ENCODE data around the gene ZNF213.
A peak's percentile ranks its signal among the peaks of the same experiment; 100 is the strongest.

ZNF213 gene

GRCh38 chr16:3173892-3174617 lies 39.2 kb downstream of the ZNF213 start:
- H3K4me3 ChIP-seq (ENCODE audit: low read length), result peak overlapping the region; percentile 51
- H3K9me3 ChIP-seq (replicated peaks; ENCODE audit: insufficient read depth, low read length), result no peaks in the 10 kb centered on the region
- H3K4me1 ChIP-seq (ENCODE audit: low read length), result peaks cover 24% of the 10 kb centered on the region
- H2AFZ ChIP-seq (ENCODE audit: low read length), result peak overlapping the region; percentile 61
- peak overlapping the region; percentile 82 for H3K4me2 ChIP-seq (ENCODE audit: low read depth, low read length)
- no peaks in the 10 kb centered on the region for H3K36me3 ChIP-seq (replicated peaks; ENCODE audit: insufficient read depth, low read length)
- H3F3A ChIP-seq (ENCODE audit: insufficient read depth, low read length), result peaks cover 37% of the 10 kb centered on the region
- H4K20me1 ChIP-seq (ENCODE audit: insufficient read depth, low read length), result no peaks in the 10 kb centered on the region
- DNase-seq, result peak; percentile 87
- peak overlapping the region; percentile 78 for H3K27ac ChIP-seq (ENCODE audit: low read length)
- H3K79me2 ChIP-seq (ENCODE audit: low read length), result no peaks in the 10 kb centered on the region
- H3K9ac ChIP-seq (ENCODE audit: low read length), result peak overlapping the region; percentile 57
- no peak for TF ChIP-seq EZH2phosphoT487 (IDR thresholded peaks at IDR 0.05; ENCODE audit: low read length)
- peak; percentile 52 for TF ChIP-seq CTCF (IDR thresholded peaks at IDR 0.05; ENCODE audit: low read length)
- peaks cover 65% of the 10 kb centered on the region for H3K27me3 ChIP-seq (replicated peaks; ENCODE audit: insufficient read depth, low read length)
- H3K9me2 ChIP-seq (replicated peaks; ENCODE audit: insufficient read depth, low read length), result no peaks in the 10 kb centered on the region

- Histone ChIP-seq H4K20me1 (ENCODE audit: insufficient read depth, low read length) (no peaks in the 10 kb centered on the region), H3K27me3 (replicated peaks; ENCODE audit: insufficient read depth, low read length) (peaks cover 65% of the 10 kb centered on the region), H3K27ac (ENCODE audit: low read length) (peak overlapping the region; percentile 78; the same call in 1 of the 2 replicates), H3K9me3 (replicated peaks; ENCODE audit: insufficient read depth, low read length) (no peaks in the 10 kb centered on the region), H3F3A (ENCODE audit: insufficient read depth, low read length) (peaks cover 37% of the 10 kb centered on the region), H3K4me3 (ENCODE audit: low read length) (peak overlapping the region; percentile 51; the same call in 1 of the 2 replicates), H3K9ac (ENCODE audit: low read length) (peak overlapping the region; percentile 57; the same call in 1 of the 2 replicates), H3K9me2 (replicated peaks; ENCODE audit: insufficient read depth, low read length) (no peaks in the 10 kb centered on the region), H2AFZ (ENCODE audit: low read length) (no peak overlapping the region), H3K36me3 (replicated peaks; ENCODE audit: insufficient read depth, low read length) (no peaks in the 10 kb centered on the region), H3K4me2 (ENCODE audit: low read depth, low read length) (peak overlapping the region; percentile 82), H3K4me1 (ENCODE audit: low read length) (peaks cover 24% of the 10 kb centered on the region), H3K79me2 (ENCODE audit: low read length) (no peaks in the 10 kb centered on the region)
- TF ChIP-seq EZH2phosphoT487 (IDR thresholded peaks at IDR 0.05; ENCODE audit: low read length) (no peak), CTCF (IDR thresholded peaks at IDR 0.05; ENCODE audit: low read length) (no peak), EZH2 (optimal IDR thresholded peaks at IDR 0.05; ENCODE audit: low read depth, low read length) (no peak)
- DNase-seq, result no peak
These were observed 39.9 kb downstream of the ZNF213 start for GRCh38 chr16:3174618-3175148.

- TF ChIP-seq EZH2phosphoT487 (IDR thresholded peaks at IDR 0.05; ENCODE audit: low read length) (no peak), CTCF (IDR thresholded peaks at IDR 0.05; ENCODE audit: low read length) (no peak), EZH2 (optimal IDR thresholded peaks at IDR 0.05; ENCODE audit: low read depth, low read length) (no peak)
- no peaks in the 10 kb centered on the region for H3K36me3 ChIP-seq (replicated peaks; ENCODE audit: insufficient read depth, low read length)
- H3K4me2 ChIP-seq (ENCODE audit: low read depth, low read length), result no peak overlapping the region
- DNase-seq, result no peak
- peaks cover 37% of the 10 kb centered on the region for H3F3A ChIP-seq (ENCODE audit: insufficient read depth, low read length)
- H2AFZ ChIP-seq (ENCODE audit: low read length), result no peak overlapping the region
- H3K9ac ChIP-seq (ENCODE audit: low read length), result no peak overlapping the region
- no peak overlapping the region for H3K27ac ChIP-seq (ENCODE audit: low read length)
- no peaks in the 10 kb centered on the region for H4K20me1 ChIP-seq (ENCODE audit: insufficient read depth, low read length)
- no peaks in the 10 kb centered on the region for H3K79me2 ChIP-seq (ENCODE audit: low read length)
- H3K9me2 ChIP-seq (replicated peaks; ENCODE audit: insufficient read depth, low read length), result no peaks in the 10 kb centered on the region
- H3K27me3 ChIP-seq (replicated peaks; ENCODE audit: insufficient read depth, low read length), result peaks cover 65% of the 10 kb centered on the region
- H3K9me3 ChIP-seq (replicated peaks; ENCODE audit: insufficient read depth, low read length), result no peaks in the 10 kb centered on the region
- H3K4me1 ChIP-seq (ENCODE audit: low read length), result peaks cover 24% of the 10 kb centered on the region
- H3K4me3 ChIP-seq (ENCODE audit: low read length), result no peak overlapping the region
These were observed 40.6 kb downstream of the ZNF213 start for GRCh38 chr16:3175157-3176093.
